Sigmoid colon (tissue), 7 donors: ENCODE measurements around the gene TSHZ1. TPM values are rescaled to one million over a fixed set of nuclear protein-coding genes. Genes with fewer than 3 reads are reported as not detected.

Experiments
- DNase-seq: peaks from one replicate; pipeline ENCODE4 v3.0.0-alpha.2; 2019
- H3K27ac ChIP-seq, 4 donors: fragments of 200-600 bp; sonication (generic); one replicate each; pipeline ENCODE4 v1.5.1; 2016 to 2019; ENCODE audit warnings: mild to moderate bottlenecking in 1 of 4
- H3K27me3 ChIP-seq, 3 donors: fragments of 200-600 bp; sonication (generic); one replicate each; pipeline ENCODE4 v1.5.1; 2019; ENCODE audit warnings: mild to moderate bottlenecking in 1 of 3
- H3K36me3 ChIP-seq, 4 donors: fragments of 200-600 bp; sonication (generic); one replicate each; pipeline ENCODE4 v1.5.1; 2016 to 2019
- H3K4me1 ChIP-seq, 4 donors: fragments of 200-600 bp; sonication (generic); one replicate each; pipeline ENCODE4 v1.5.1; 2017 to 2019
- H3K4me3 ChIP-seq, 4 donors: fragments of 200-600 bp; sonication (generic); one replicate each; pipeline ENCODE4 v1.5.1; 2017 to 2019; ENCODE audit warnings: mild to moderate bottlenecking in 2 of 4, moderate library complexity in 1 of 4
- H3K9me3 ChIP-seq, 4 donors: fragments of 200-600 bp in 3 of 4; sonication (generic) in 3 of 4; one replicate each; pipeline versions ENCODE4 v1.5.1 to v1.6.1; 2013 to 2019
- CTCF ChIP-seq, 4 experiments: fragments of 450-650 bp in 3 of 4; fragments of 200-600 bp in 1 of 4; IDR thresholded peaks; one replicate each; pipeline ENCODE4 v1.5.1; 2016 to 2019; ENCODE audit warnings: antibody characterized with exemption in 4 of 4, mild to moderate bottlenecking in 3 of 4, moderate library complexity in 2 of 4
- EP300 ChIP-seq, 4 donors: sonication (generic); formaldehyde crosslinking; IDR thresholded peaks; one replicate each; pipeline ENCODE4 v1.6.1; 2017; ENCODE audit warnings: antibody characterized with exemption in 4 of 4
- POLR2A ChIP-seq, 2 donors: fragments of 450-650 bp; IDR thresholded peaks; one replicate each; pipeline ENCODE4 v1.6.1; 2016; ENCODE audit warnings: antibody characterized with exemption in 2 of 2, mild to moderate bottlenecking in 2 of 2, moderate library complexity in 2 of 2
- POLR2AphosphoS5 ChIP-seq, 4 donors: sonication (generic); formaldehyde crosslinking; IDR thresholded peaks; one replicate each; pipeline ENCODE4 v1.6.1; 2017; ENCODE audit warnings: antibody characterized with exemption in 4 of 4
- WGBS, 2 donors: extraction: QIAGEN DNeasy Blood & Tissue Kit; methylation state at CpG; one replicate each; pipeline ENCODE4 v1.1.7; 2013; 5-methylcytosine and 5-hydroxymethylcytosine counted together
- intact Hi-C: fragments of 100-400 bp; cut with DNase I; formaldehyde crosslinking; loops from one replicate; pipeline ENCODE4 v1.15.1; 2023
- polyA plus RNA-seq, 3 donors: library from polyadenylated mRNA; stranded (reverse); fragments of 200-250 nt; gene quantifications; one replicate each; pipeline ENCODE4 v1.2.3, GENCODE V29; 2013
- total RNA-seq, 4 donors: library from RNA; depleted of rRNA; stranded (reverse); fragments of >200 nt; gene quantifications; one replicate each; pipeline ENCODE4 v1.1.0, GENCODE V29; 2016
- donor health status: healthy with polysubstance abuse.
- donor health status: Bipolar disorder and iron deficiency.
- donor health status: healthy.

TSHZ1 gene
- total and polyA plus RNA-seq, 7 donors, result 7.8 to 29.4 (median 23.0) TPM

GRCh38 chr18:75176849-75177248, 33.7 kb upstream of the TSHZ1 start:
- no peaks in the 10 kb centered on the region for H3K36me3 ChIP-seq
- H3K27me3 ChIP-seq, result no peaks in the 10 kb centered on the region
- no peaks in the 10 kb centered on the region for H3K4me1 ChIP-seq
- no peak for TF ChIP-seq POLR2A (IDR thresholded peaks at IDR 0.05)
- TF ChIP-seq CTCF (IDR thresholded peaks at IDR 0.05), result no peak
- no peak for TF ChIP-seq POLR2AphosphoS5 (IDR thresholded peaks at IDR 0.05)
- TF ChIP-seq EP300 (IDR thresholded peaks at IDR 0.05), result no peak
- no peak overlapping the region for H3K4me3 ChIP-seq
- H3K27ac ChIP-seq, result no peak overlapping the region
- intact Hi-C loops, result no loop called here
- no peak for DNase-seq
- WGBS, 2 donors, result 88 to 89% methylated on average over 8 of the region's 8 CpGs
- no peaks in the 10 kb centered on the region for H3K9me3 ChIP-seq

GRCh38 chr18:75178376-75178775, 32.2 kb upstream of the TSHZ1 start:
- intact Hi-C loops, result no loop called here
- Histone ChIP-seq H3K9me3 (no peaks in the 10 kb centered on the region), H3K4me1 (no peaks in the 10 kb centered on the region), H3K4me3 (no peak overlapping the region), H3K27me3 (no peaks in the 10 kb centered on the region), H3K36me3 (no peaks in the 10 kb centered on the region), H3K27ac (no peak overlapping the region)
- DNase-seq, result no peak
- TF ChIP-seq CTCF (IDR thresholded peaks at IDR 0.05) (no peak), EP300 (IDR thresholded peaks at IDR 0.05) (no peak), POLR2A (IDR thresholded peaks at IDR 0.05) (no peak), POLR2AphosphoS5 (IDR thresholded peaks at IDR 0.05) (no peak)
- 93 to 95% methylated on average over 11 of the region's 11 CpGs for WGBS, 2 donors

- WGBS, 2 donors, result 86 to 88% methylated on average over 13 of the region's 13 CpGs
- no peaks in the 10 kb centered on the region for H3K9me3 ChIP-seq
- H3K36me3 ChIP-seq, result no peaks in the 10 kb centered on the region
- no peak overlapping the region for H3K4me3 ChIP-seq
- intact Hi-C loops, result no loop called here
- no peak for DNase-seq
- H3K4me1 ChIP-seq, result no peaks in the 10 kb centered on the region
- TF ChIP-seq CTCF (IDR thresholded peaks at IDR 0.05), result no peak
- TF ChIP-seq EP300 (IDR thresholded peaks at IDR 0.05), result no peak
- TF ChIP-seq POLR2A (IDR thresholded peaks at IDR 0.05), result no peak
- TF ChIP-seq POLR2AphosphoS5 (IDR thresholded peaks at IDR 0.05), result no peak
- H3K27ac ChIP-seq, result no peak overlapping the region
- H3K27me3 ChIP-seq, result no peaks in the 10 kb centered on the region
These were observed 30.6 kb upstream of the TSHZ1 start for GRCh38 chr18:75179819-75180600.

- no peak for TF ChIP-seq EP300 (IDR thresholded peaks at IDR 0.05)
- TF ChIP-seq CTCF (IDR thresholded peaks at IDR 0.05), result no peak
- no peak for TF ChIP-seq POLR2A (IDR thresholded peaks at IDR 0.05)
- no peak for TF ChIP-seq POLR2AphosphoS5 (IDR thresholded peaks at IDR 0.05)
- Histone ChIP-seq H3K27me3 (no peaks in the 10 kb centered on the region), H3K9me3 (no peaks in the 10 kb centered on the region), H3K27ac (no peak overlapping the region), H3K4me1 (no peaks in the 10 kb centered on the region), H3K36me3 (no peaks in the 10 kb centered on the region), H3K4me3 (no peak overlapping the region)
- intact Hi-C loops, result no loop called here
- 84 to 95% methylated on average over 5 of the region's 5 CpGs for WGBS, 2 donors
- DNase-seq, result no peak
These were observed 27.1 kb upstream of the TSHZ1 start for GRCh38 chr18:75183524-75183923.
